Natural killer cell (primary cell): ENCODE data around the gene QSOX1. TPM values are rescaled to one million over a fixed set of nuclear protein-coding genes. Genes with fewer than 3 reads are reported as not detected.

Source experiments
- ATAC-seq, 3 donors: fragments of 150-1000 bp in 2 of 3; fragments of 200-7000 bp in 1 of 3; cut with Tn5 transposase; 1 replicate in 1 of 3; 2 replicates in 2 of 3; pipeline ENCODE4 v1.10.0; 2021; ENCODE audit warnings: mild to moderate bottlenecking in 2 of 3, moderate library complexity in 2 of 3
- DNase-seq, 2 donors: peaks; one replicate each; pipeline versions ENCODE4 v3.0.0 to v3.0.0-alpha.2; 2013 to 2021; ENCODE audit warnings: mixed read lengths in 1 of 2
- H3K27ac ChIP-seq: one replicate; pipeline ENCODE4 v1.5.1; 2013; ENCODE audit warnings: mild to moderate bottlenecking, low read length
- H3K27me3 ChIP-seq: one replicate; pipeline ENCODE4 v1.6.1; 2013; ENCODE audit warnings: low read length; ENCODE audit not compliant: control insufficient read depth, insufficient read depth
- H3K36me3 ChIP-seq: one replicate; pipeline ENCODE4 v1.6.1; 2013; ENCODE audit warnings: low read length; ENCODE audit not compliant: control insufficient read depth, insufficient read depth
- H3K4me1 ChIP-seq: one replicate; pipeline ENCODE4 v1.6.1; 2013; ENCODE audit warnings: low read length; ENCODE audit not compliant: control insufficient read depth, insufficient read depth
- H3K4me3 ChIP-seq: one replicate; pipeline ENCODE4 v1.5.1; 2013; ENCODE audit warnings: low read length
- H3K9me3 ChIP-seq: one replicate; pipeline ENCODE4 v1.6.1; 2013; ENCODE audit warnings: low read length; ENCODE audit not compliant: control insufficient read depth, insufficient read depth
- H3K27ac Mint-ChIP-seq, 2 donors: one replicate each; pipeline ENCODE4 v1.8.0; 2022; ENCODE audit warnings: mild to moderate bottlenecking in 2 of 2, mixed read lengths in 2 of 2, moderate library complexity in 1 of 2
- H3K27me3 Mint-ChIP-seq, 2 donors: one replicate each; pipeline ENCODE4 v1.8.0; 2022; ENCODE audit warnings: low read depth in 2 of 2, mixed read lengths in 2 of 2
- H3K36me3 Mint-ChIP-seq: one replicate; pipeline ENCODE4 v1.8.0; 2022; ENCODE audit warnings: mixed read lengths
- H3K4me1 Mint-ChIP-seq, 2 donors: one replicate each; pipeline ENCODE4 v1.8.0; 2022; ENCODE audit warnings: mixed read lengths in 2 of 2
- H3K4me3 Mint-ChIP-seq: one replicate; pipeline ENCODE4 v1.8.0; 2022; ENCODE audit warnings: mild to moderate bottlenecking, moderate library complexity, mixed read lengths
- H3K9me3 Mint-ChIP-seq, 2 donors: one replicate each; pipeline ENCODE4 v1.8.0; 2022; ENCODE audit warnings: mixed read lengths in 2 of 2
- CTCF ChIP-seq: fragments of 200-600 bp; IDR thresholded peaks from one replicate; pipeline ENCODE4 v1.8.0; 2022; ENCODE audit warnings: antibody characterized with exemption
- WGBS: methylation state at CpG from one replicate; pipeline ENCODE4 v1.1.7; 2013; ENCODE audit warnings: missing lambda C conversion rate; ENCODE audit not compliant: insufficient coverage; 5-methylcytosine and 5-hydroxymethylcytosine counted together
- intact Hi-C: fragments of 100-400 bp; cut with micrococcal nuclease; formaldehyde crosslinking; loops from one replicate; pipeline ENCODE4 v1.14.2; 2022
- total RNA-seq, 4 donors: library from RNA; stranded (reverse); fragments of 120-200 nt in 1 of 4; gene quantifications; one replicate each; pipeline versions ENCODE4 v1.2.3 to v1.2.4, GENCODE V29; 2013 to 2022

QSOX1 gene
- total RNA-seq, 3 donors from 2014 or later (not counting 1 experiment from before 2014, with no cell fraction given) = 31.0 to 42.7 (median 38.2) TPM

GRCh38 chr1:180190091-180190490 lies 35.4 kb downstream of the QSOX1 start:
- intact Hi-C loops = loop anchor here (2.0 to 5.0 kb wide), 2 partner anchors 35 to 238 kb away; partner anchors contain the start of genes CEP350 and QSOX1
- ATAC-seq (peak; percentile 72 to 83 (median 78)), DNase-seq (peak; percentile 35 to 50)
- H3K9me3 ChIP-seq = no peaks in the 10 kb centered on the region
- H3K36me3 ChIP-seq = peaks cover 14% of the 10 kb centered on the region
- peaks cover 6% of the 10 kb centered on the region for H3K36me3 Mint-ChIP-seq
- no peaks in the 10 kb centered on the region for H3K9me3 Mint-ChIP-seq
- peaks cover 7 to 10% of the 10 kb centered on the region in 2 donors for H3K27me3 Mint-ChIP-seq
- no peaks in the 10 kb centered on the region for H3K27me3 ChIP-seq
- peaks cover 57% of the 10 kb centered on the region for H3K4me1 ChIP-seq
- no peak overlapping the region for H3K27ac ChIP-seq
- peak overlapping the region; percentile 81 to 84 for H3K27ac Mint-ChIP-seq
- H3K4me3 Mint-ChIP-seq = peak overlapping the region; percentile 57
- no peak for TF ChIP-seq CTCF
- H3K4me1 Mint-ChIP-seq = peaks cover 47 to 58% of the 10 kb centered on the region in 2 donors
- H3K4me3 ChIP-seq = no peak overlapping the region
- 56% methylated on average over 5 of the region's 5 CpGs for WGBS

- Histone ChIP-seq H3K27ac (no peak overlapping the region), H3K9me3 (no peaks in the 10 kb centered on the region), H3K27me3 (no peaks in the 10 kb centered on the region), H3K4me1 (peaks cover 59% of the 10 kb centered on the region), H3K4me3 (no peak overlapping the region), H3K36me3 (peaks cover 5% of the 10 kb centered on the region)
- Mint-ChIP-seq H3K27ac (peak overlapping the region; percentile 81 to 84), H3K4me1 (peaks cover 53 to 59% of the 10 kb centered on the region in 2 donors), H3K4me3 (peak overlapping the region; percentile 57), H3K9me3 (no peaks in the 10 kb centered on the region), H3K27me3 (peaks cover 7 to 10% of the 10 kb centered on the region in 2 donors), H3K36me3 (no peaks in the 10 kb centered on the region)
- ATAC-seq = peak; percentile 71 to 80 (median 78)
- DNase-seq = peak; percentile 37 to 49
- 24% methylated on average over 7 of the region's 7 CpGs for WGBS
- no peak for TF ChIP-seq CTCF
- intact Hi-C loops = loop anchor here (5.0 kb wide), 1 partner anchor 240 kb away; the partner anchor contains the start of gene CEP350
These were observed 37.5 kb downstream of the QSOX1 start for GRCh38 chr1:180192172-180192571.

GRCh38 chr1:180193141-180194047 lies 38.7 kb downstream of the QSOX1 start:
- H3K4me1 Mint-ChIP-seq = peaks cover 53 to 63% of the 10 kb centered on the region in 2 donors
- H3K36me3 Mint-ChIP-seq = no peaks in the 10 kb centered on the region
- peaks cover 6 to 10% of the 10 kb centered on the region in 2 donors for H3K27me3 Mint-ChIP-seq
- intact Hi-C loops = loop anchor here (5.0 kb wide), 1 partner anchor 241 kb away; the partner anchor contains the start of gene CEP350
- 82% methylated on average over 18 of the region's 18 CpGs for WGBS
- ATAC-seq (no peak), DNase-seq (no peak)
- H3K4me3 Mint-ChIP-seq = no peak overlapping the region
- H3K9me3 Mint-ChIP-seq = no peaks in the 10 kb centered on the region
- Histone ChIP-seq H3K9me3 (no peaks in the 10 kb centered on the region), H3K4me3 (no peak overlapping the region), H3K27ac (no peak overlapping the region), H3K36me3 (peaks cover 4% of the 10 kb centered on the region), H3K27me3 (no peaks in the 10 kb centered on the region), H3K4me1 (peaks cover 62% of the 10 kb centered on the region)
- H3K27ac Mint-ChIP-seq = peak overlapping the region; percentile 81 to 84
- TF ChIP-seq CTCF = no peak
